ENCODE results near the gene SP6.

SP6 gene

GRCh38 chr17:47838636-47839035 is 12.3 kb downstream of the SP6 start:
- no peak for DNase-seq

DNA sequence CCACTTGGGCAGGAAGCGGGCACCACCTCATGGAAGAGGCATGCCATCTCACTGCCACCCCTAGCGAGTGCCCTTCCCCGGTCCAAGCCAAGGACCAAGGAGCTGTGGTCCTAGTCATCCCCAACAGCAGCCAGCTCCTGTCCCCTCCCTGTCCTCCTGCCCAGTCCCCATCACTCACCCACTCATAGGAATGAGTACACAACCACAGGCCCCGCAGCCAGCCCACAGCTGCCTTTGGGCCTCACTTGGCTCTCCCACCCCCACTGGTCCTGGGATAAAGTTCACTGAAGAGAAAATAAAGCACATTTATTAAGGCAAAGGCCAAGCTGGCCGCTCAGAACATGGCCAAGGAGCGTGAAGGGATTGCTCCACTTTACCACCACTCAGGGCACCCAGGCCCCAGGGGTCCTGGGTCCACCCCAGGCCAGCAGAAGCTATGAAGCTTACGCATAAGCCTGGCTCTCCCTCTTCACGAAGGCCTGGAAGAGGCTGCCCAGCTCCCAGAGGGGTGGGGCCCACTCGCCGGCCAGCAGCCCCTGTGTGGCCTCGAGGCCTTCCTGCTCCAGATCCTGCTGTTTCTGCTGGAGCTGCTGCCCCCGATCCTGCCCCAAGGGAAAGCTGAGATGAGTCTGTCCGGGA is 13.4 kb downstream of the SP6 start:
- DNase-seq: no peak

GRCh38 chr17:47836601-47837000 is 14.4 kb downstream of the SP6 start:
- DNase-seq: no peak

DNA sequence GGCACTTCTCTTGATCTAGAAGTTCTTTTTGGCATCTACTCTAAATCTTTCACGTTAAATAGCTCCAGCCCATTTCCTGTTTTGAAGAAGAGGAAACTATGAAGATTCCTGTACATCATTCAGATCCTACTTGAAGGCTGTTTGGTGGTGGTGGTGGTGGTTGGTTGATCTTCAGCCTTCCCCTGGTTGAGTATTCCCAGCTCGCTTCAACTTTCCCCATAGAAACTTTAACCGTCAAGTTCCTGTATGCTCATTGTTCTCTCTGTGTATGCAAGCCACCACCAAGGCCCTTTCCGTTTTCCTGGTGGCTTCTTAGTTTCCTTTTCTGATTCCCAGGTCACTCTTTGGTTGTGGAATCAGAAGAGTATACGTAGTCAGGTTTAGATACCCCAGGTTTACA is 16.2 kb downstream of the SP6 start:
- DNase-seq: no peak

DNA sequence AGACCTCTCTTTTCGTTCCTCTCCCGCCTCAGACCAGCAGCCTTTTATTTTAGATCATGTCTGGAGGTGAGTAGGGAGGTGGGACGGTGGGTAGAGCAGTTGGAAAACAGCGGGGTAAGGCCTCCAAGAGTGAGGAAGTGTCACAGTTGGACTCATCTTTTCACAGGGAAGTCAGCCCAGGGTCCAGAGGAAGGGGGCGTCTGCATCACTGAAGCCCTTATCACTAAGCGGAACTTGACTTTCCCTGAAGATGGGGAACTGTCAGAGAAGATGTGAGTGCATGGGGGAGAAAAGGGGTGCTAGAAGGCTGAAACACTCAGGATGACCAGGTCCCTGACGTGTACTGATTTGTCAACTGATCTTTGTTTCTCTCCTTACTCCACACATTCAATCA is 19.0 kb downstream of the SP6 start:
- peak in 7 of 51 donors; percentile 17 to 32 (median 21) for DNase-seq

DNA sequence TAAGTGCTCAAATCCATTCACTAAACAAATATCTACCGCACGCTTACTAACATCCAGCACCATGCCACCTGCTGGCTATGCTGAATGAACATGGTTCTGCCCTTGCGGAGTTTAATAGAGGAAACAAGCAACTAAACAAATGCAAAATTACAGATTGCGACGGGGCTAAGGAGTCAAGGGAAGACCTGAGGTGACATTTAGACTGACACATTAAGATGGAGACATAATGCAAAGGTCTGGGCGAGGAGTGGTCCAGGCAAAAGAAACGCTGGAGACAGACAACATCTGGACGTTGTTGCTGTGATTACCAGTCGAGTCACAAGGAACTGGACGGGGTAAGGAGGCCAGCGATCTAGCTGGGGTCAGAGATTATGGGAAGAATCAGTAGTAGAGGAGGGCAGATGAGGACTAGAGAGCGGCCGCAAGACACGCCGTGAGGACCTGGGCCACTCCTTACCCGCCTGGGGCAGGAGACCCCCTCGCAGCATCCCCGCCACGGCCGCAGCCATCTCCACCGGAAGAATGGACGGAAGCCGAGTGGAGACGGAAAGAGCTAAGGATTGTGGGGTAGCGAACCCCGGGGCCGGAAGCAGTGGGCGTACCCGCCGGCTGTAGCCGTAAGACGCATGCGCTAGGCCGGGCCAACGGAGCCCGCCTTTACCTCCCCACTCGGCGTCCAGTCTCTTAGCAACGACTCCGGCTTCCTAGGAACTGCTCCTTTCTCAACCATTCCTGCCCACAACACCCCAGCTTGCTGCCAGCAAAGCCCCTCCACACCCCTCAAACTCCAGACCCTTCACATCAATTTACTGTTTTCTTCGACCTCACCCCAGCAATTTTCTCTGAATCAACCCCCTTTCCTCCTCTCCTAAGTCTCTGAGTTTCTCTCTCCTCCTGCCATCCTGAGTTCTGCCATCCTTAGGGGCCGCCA is 19.7 kb downstream of the SP6 start, which contains the start of the genes LRRC46 and MRPL10:
LRRC46 (plus strand) TSS at position 668 of the 931 bp plus-strand sequence. CDS start 320 bp downstream, outside the sequence.
MRPL10 (minus strand) TSS at position 539 of the 931 bp plus-strand sequence; CDS start at position 509, 30 bp downstream.
- DNase-seq: peak; percentile 72 to 95 (median 86)

DNA sequence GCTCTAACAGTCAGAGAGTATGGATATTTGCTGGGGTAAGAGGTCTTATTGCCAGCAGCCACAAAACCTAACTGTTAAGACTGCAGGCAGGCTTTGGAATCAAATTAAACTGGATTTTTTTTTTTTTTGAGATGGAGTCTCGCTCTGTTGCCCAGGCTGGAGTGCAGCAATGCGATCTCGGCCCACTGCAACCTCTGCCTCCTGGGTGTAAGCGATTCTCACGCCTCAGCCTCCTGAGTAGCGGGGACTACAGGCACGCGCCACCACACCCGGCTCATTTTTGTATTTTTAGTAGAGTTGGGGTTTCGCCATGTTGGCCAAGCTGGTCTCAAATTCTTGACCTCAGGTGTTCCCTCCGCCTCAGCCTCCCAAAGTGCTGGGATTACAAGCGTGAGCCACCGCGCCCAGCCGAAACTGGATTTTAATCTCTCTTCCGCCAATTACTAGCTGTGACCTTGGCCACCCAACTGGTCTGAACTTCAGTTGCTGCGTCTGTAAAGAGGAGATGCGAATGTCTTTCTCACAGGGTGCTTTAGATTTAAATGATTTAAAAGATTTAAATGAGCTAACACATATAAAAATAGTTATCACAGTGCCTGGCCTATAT is 20.5 kb downstream of the SP6 start:
- DNase-seq: no peak

DNA sequence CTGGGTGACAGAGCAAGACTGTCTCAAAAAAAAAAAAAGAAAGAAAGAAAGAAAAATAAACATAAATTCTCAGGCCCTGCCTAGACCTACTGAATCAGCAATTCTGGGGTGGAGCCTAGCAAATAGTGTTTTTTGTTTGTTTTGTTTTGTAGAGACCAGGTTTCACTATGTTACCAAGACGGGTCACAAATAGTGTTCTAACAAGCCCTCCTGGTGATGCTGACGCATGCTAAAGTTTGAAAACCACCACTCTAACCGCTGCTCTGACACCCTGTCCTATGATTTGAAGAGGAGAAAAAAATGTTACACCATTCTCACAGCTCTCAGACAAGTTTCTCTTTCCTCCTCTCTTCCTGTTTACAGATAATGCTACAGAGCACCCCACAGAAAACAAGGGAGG is 21.1 kb downstream of the SP6 start:
- DNase-seq: no peak

DNA sequence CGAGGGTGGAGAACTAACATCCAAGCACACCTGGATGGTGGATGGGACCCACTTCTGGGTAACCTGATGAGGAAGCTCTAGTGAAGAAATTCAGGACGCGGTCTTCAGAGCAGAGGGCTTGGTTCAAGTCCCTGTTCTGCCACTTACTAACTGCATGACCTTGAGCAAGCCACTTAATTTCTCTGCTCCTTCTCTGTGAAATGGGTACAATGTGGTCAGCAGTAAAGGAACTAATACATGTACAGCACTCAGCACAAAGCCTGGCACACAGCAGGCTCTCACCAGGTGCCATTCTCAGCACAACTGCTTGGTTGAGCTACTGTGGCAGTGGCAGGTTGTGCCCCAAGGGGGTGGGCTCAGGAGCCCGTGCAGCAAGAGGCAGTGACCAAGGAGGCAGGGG is 27.4 kb downstream of the SP6 start:
- DNase-seq: no peak

- DNase-seq: no peak
These were observed 28.2 kb downstream of the SP6 start for GRCh38 chr17:47822785-47823184.

- peak in 50 of 51 donors; percentile 10 to 86 (median 65) for DNase-seq
These were observed 29.3 kb downstream of the SP6 start, which contains the start of gene OSBPL7 for GRCh38 chr17:47821424-47822391. Gene OSBPL7 (minus strand): TSS chr17:47821794. CDS start chr17:47820278, 1,516 bp downstream.

DNA sequence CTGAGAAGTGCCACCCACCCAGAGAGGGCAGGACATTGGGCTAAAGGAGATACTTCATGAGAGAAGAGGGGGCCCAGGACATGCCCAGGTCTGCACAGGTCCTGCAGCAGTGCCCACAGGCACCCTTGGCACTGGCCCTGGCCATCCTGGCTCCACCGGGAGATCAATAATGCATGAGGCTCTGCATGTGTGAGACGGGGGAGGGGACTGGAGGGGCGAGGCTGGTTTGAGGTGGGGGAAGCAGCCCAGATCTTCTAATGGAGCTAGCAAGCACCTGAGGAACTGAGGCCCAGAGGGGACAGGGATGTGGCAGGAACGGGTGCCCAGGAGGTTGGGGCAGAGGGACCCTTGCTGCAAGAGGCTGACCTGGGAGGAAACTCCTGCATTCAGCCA is 29.9 kb downstream of the SP6 start:
- DNase-seq: no peak

DNA sequence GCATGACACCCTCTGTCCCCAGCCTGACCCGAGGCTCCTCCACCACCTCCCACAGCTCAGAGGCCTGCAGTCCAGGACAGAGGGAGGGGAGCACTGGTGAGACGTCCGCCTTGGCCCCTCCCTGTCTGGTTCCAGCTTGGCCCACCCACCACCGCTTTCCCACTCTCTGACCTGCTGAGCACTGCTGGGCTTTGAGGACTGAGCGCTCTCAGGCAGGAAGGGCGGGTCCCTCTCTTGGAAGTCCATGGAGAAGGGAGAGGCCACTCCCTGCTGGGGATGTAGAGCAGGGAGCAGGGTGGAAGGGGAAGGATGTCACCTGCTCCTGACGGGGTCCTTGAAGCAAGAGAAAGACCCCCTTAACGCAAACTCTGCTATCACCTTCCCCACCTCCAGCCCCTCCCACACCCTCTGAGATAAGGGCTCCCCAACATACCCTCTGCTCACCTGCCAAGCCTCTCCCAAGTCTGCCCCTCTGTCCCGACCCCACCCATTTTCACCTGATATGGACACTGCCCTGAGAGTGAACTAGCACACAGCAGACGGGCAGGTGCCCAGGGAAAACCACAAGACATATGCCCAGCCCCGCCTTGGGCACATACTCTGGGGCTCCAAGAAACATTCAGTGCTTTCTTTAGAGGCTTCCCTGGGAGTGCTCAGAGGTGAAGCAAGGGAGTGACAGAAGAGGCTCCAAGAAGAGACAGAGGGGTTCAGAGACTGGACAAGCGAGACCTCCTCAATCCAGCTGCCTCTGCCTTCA is 30.8 kb downstream of the SP6 start:
- no peak for DNase-seq

GRCh38 chr17:47819475-47819874 is 31.5 kb downstream of the SP6 start:
- DNase-seq: no peak

- no peak for DNase-seq
These were observed 32.8 kb downstream of the SP6 start for GRCh38 chr17:47818002-47818695.

- no peak for DNase-seq
These were observed 34.0 kb downstream of the SP6 start for GRCh38 chr17:47816947-47817346.

DNA sequence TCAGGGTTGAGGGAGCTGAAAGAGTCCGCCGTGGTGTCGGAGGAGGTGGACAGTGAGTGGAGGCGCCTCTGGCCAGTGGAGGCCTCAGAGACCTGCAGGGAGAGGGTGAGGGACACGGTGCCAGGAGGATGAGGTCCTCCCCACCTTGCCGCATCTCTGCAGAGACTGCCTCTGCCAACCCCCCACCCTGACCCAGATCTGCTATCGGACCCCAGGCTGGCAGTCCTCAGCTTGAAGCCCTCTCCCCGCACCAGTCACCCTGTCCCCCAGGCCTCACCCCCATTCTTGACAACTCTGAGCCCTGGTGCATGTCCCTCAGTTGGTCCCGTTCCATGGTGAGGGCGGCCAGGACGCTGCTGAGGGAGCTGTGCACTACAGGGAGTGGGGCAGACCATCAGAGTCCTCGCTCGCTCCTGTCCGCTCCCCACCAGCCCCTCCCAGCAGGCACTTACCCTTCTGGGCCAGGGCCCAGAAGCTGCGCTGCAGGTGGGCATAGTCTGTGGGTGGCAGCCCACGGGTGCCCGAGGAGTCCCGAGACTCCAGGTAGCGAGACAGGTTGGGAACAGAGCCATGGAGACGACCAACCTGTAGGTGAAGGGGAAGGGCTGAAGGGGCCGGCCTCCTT is 34.7 kb downstream of the SP6 start:
- no peak for DNase-seq

- DNase-seq: no peak
These were observed 35.7 kb downstream of the SP6 start for GRCh38 chr17:47815106-47815918.

Measured in hypothalamus (tissue), 51 donors.